Measurements from ENCODE around the gene CDIP1. TPM values are rescaled to one million over a fixed set of nuclear protein-coding genes. Genes with fewer than 3 reads are reported as not detected.
A peak's percentile ranks its signal among the peaks of the same experiment; 100 is the strongest.

The CDIP1 gene
- total RNA-seq, 1 experiment from 2014 or later = 49.7 TPM

DNA sequence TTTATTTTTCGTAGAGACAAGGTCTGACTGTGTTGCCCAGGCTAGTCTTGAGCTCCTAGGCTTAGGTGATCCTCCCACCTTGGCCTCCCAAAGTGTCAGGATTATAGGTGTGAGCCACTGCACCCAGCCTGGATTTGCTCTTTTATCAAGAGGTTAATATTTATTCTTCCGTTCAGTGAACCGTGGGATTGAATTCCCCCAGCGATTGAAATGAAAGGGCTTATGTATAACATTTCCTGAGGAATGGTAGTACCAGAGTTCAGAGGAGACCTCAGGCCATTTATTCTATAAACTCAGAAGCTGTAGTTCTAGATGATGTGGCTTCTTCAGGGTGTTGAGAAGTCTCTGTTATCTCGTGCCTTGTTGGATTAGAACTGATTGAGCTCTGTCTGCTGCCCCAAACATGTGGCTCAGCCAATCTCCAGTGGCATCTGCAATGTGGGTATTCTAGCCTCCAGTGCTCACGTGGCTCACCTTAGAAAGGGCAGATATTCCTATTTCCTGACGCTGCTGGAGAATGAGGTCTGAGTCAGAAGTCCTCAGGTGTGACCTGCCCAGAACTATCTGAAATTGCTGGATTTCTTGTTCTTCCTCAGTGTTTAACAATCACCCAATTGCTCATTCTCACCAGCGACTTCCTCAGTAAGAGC is 39.9 kb downstream of the CDIP1 start:
- H4K20me1 ChIP-seq (ENCODE audit: control insufficient read depth, insufficient read depth, insufficient read length) = no peaks in the 10 kb centered on the region
- Mint-ChIP-seq H3K27ac (peak overlapping the region in 1 of 3 experiments; percentile 66; a peak in 1 of 7 replicates), H3K9me3 (no peaks in the 10 kb centered on the region)

More for the DNA sequence above, 39.9 kb downstream of the CDIP1 start:
- H2AFZ ChIP-seq (ENCODE audit: low read length) = no peak overlapping the region
- no peak overlapping the region for H3K14ac ChIP-seq (ENCODE audit: insufficient read depth, low read length)
- no peak overlapping the region for H3K18ac ChIP-seq (ENCODE audit: insufficient read length, low read depth, low read length)
- no CpG with 5 or more reads among the region's 8 CpGs for WGBS (ENCODE audit: extremely low coverage, insufficient read length, low lambda C conversion rate)
- H3T11ph ChIP-seq (ENCODE audit: low read length) = no peak overlapping the region
- H4K5ac ChIP-seq (ENCODE audit: insufficient read length, low read depth, low read length) = no peak overlapping the region
- no peak overlapping the region for H3K56ac ChIP-seq (ENCODE audit: insufficient read length, low read depth, low read length)
- no peak overlapping the region for H3K23ac ChIP-seq (ENCODE audit: insufficient read length, low read depth, low read length)
- Mint-ChIP-seq H3K36me3 (ENCODE audit: insufficient read depth in 1 of 3, low read depth in 3 of 3) (peaks cover 0 to 3% (median 0%) of the 10 kb centered on the region in 3 experiments; a peak in 2 of 7 replicates), H3K4me3 (no peak overlapping the region), H3K4me1 (peaks cover 18 to 39% of the 10 kb centered on the region in 2 experiments), H3K27me3 (ENCODE audit: low read depth) (no peaks in the 10 kb centered on the region)
- H3K27me3 ChIP-seq (ENCODE audit: insufficient read depth, low read length) = no peaks in the 10 kb centered on the region
- no peak overlapping the region for H2BK15ac ChIP-seq (ENCODE audit: low read depth, low read length)
- H2BK5ac ChIP-seq (ENCODE audit: insufficient read length, low read length) = no peak overlapping the region
- no peak for DNase-seq
- H2AK5ac ChIP-seq (ENCODE audit: insufficient read length, low read length) = no peak overlapping the region
- no peaks in the 10 kb centered on the region for H3K23me2 ChIP-seq (ENCODE audit: insufficient read length, low read depth, low read length, poor library complexity, severe bottlenecking)
- H2BK20ac ChIP-seq (ENCODE audit: low read depth, low read length, poor library complexity, severe bottlenecking) = no peak overlapping the region
- no peaks in the 10 kb centered on the region for H3K79me2 ChIP-seq (ENCODE audit: insufficient read depth, low read length)
- H4K8ac ChIP-seq (replicated peaks; ENCODE audit: insufficient read length, low read depth, low read length) = no peak overlapping the region
- H3K9me3 ChIP-seq (ENCODE audit: control insufficient read depth, low read depth, low read length) = no peaks in the 10 kb centered on the region
- H3K9ac ChIP-seq (ENCODE audit: extremely low read depth, insufficient read length, low read length) = no peak overlapping the region
- no peak overlapping the region for H4K91ac ChIP-seq (ENCODE audit: insufficient read length, low read depth, low read length)
- H3K27ac ChIP-seq (ENCODE audit: insufficient read length, low read depth, low read length) = no peak overlapping the region
- H3K4me1 ChIP-seq (ENCODE audit: insufficient read depth, low read length) = no peaks in the 10 kb centered on the region
- no peak overlapping the region for H3K4me2 ChIP-seq (ENCODE audit: insufficient read depth, insufficient read length, low read length)
- no peaks in the 10 kb centered on the region for H3K79me1 ChIP-seq (ENCODE audit: insufficient read depth, low read depth, low read length, poor library complexity, severe bottlenecking)
- H2BK120ac ChIP-seq (ENCODE audit: low read depth, low read length, poor library complexity, severe bottlenecking) = no peak overlapping the region
- H3K4ac ChIP-seq (ENCODE audit: low read depth, low read length) = no peak overlapping the region
- no peak overlapping the region for H2BK12ac ChIP-seq (ENCODE audit: insufficient read length, low read depth, low read length)
- TF ChIP-seq, protein P1, sequence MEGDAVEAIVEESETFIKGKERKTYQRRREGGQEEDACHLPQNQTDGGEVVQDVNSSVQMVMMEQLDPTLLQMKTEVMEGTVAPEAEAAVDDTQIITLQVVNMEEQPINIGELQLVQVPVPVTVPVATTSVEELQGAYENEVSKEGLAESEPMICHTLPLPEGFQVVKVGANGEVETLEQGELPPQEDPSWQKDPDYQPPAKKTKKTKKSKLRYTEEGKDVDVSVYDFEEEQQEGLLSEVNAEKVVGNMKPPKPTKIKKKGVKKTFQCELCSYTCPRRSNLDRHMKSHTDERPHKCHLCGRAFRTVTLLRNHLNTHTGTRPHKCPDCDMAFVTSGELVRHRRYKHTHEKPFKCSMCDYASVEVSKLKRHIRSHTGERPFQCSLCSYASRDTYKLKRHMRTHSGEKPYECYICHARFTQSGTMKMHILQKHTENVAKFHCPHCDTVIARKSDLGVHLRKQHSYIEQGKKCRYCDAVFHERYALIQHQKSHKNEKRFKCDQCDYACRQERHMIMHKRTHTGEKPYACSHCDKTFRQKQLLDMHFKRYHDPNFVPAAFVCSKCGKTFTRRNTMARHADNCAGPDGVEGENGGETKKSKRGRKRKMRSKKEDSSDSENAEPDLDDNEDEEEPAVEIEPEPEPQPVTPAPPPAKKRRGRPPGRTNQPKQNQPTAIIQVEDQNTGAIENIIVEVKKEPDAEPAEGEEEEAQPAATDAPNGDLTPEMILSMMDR (conservative IDR thresholded peaks at IDR 0.05) = no peak
